GM18519 (cell line): ENCODE data around the gene PKP4.
"Not testable (repeated sequence)": the region's sequence is repeated elsewhere in the genome, so short reads cannot be mapped to it uniquely, and the experiment has no call there.

Experiments
- ATAC-seq: cut with Tn5 transposase; IDR thresholded peaks from one replicate; pipeline ENCODE4 v1.9.1; 2021; ENCODE audit warnings: mild to moderate bottlenecking, moderate library complexity; ENCODE audit not compliant: unreplicated experiment, low FRiP score

The PKP4 gene

DNA sequence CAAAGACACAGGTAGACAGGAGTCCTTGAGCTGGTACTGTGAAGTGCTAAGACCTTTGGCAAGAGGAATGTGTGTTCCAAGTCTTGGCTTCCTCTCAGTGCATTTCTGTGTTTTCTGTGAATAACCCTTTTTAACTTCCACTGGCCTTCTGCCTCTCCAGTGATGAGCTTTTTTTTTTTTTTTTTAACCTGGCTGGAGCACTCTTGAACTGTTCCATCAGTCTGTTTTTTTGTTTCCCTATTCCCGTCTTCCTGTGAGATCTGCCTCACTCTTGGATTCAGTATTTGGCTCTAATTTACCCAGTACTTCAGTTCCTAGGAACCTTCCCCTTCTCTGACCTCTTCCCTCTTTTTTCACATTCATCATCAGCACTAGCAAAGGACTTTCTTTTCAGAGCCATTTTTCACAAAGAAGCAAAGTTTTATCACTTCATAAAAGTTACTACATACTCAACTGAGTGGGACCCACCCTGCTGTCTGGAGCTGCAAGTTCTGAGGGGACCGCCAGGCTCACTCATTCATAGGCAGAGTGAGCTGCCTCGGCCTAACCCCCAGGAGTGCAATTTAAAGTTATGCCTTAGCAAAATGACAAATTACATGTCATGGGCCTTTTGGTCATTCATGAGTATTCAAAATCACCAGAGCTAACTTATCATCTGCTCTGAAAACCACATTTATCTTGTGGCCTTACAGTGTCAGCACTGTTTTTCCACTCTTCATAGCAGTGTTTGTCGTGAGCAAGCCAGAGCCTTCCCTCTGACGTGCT, 211.4 kb downstream of the PKP4 start:
- no peak for ATAC-seq

DNA sequence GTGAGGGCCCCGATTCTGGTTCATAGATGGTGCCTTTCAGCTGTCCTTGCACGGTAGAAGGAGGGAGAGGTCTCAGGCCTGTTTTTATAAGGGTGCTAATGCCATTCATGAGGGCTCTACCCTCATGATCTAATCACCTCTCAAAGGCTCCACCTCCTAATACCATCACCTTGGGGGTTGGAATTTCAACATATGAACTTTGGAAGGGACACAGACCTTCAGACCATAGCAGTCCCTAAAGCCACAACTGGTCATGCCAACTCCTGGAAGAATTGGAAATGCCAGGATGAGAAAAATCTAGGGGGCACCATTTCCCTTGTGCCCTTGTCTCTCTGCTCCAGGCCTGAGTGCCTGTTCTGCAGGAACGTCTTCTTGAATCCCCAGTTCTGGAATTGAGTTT, 213.5 kb downstream of the PKP4 start:
- no peak for ATAC-seq

DNA sequence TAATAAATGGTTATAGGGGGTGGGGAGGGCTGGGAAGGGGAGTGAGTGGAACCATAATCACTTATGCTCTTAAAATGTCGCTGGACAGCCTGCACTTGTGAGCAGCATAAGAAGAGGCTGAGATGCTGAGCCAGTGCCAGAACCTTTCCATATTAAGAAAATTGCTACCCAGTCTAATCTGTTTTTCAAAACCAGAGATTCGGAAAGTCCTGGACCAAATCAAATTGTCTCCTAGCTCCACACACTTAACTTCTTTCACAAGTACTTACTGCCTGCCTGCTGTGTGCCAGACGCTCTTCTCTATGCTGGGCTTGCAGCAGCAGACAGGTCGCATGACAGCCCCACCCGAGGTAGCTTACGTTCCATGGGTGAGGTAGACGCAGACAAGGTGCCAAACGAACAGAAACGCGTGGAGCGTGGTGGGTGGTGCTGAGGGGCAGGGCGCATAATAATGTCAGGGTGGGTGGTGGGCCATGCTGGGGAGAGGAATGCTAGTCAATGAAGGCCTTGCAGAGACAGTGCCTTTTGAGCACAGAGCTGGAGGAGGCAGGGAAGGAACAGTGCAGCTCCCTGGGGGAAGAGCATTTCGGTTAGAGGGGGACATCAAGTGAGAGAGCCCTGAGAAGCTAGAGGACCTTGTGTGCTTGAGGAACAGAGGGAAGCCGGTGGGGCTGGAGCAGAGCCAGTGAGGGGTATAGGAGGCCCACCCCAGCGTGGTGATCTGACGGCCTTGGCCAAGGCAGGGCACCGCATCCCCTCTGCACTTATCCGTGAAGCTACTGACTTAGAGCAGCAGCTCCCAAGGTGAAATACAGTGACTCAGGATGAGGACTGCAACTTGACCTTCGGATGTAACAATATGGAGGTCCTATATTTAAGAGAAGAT, 214.9 kb downstream of the PKP4 start:
- ATAC-seq, result no peak

DNA sequence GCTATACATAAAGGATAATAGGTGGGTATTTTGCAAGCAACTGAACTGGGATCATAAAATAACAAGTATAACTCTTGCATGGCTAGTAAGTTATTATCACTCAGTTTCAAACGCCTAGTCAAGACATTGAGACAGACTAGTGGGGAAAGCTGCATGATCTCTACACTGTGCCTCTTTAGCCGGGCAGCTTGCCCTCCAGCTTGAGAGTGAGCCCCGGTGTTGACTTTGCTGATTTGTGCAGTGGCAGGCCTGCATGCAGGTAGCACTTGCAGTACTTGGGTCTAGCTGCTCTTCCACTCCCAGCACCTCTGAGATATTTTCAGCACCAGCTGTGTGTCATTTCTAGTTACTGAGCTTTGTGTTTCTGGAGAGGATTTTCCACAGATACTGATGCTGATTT, 219.5 kb downstream of the PKP4 start:
- ATAC-seq, result no peak

DNA sequence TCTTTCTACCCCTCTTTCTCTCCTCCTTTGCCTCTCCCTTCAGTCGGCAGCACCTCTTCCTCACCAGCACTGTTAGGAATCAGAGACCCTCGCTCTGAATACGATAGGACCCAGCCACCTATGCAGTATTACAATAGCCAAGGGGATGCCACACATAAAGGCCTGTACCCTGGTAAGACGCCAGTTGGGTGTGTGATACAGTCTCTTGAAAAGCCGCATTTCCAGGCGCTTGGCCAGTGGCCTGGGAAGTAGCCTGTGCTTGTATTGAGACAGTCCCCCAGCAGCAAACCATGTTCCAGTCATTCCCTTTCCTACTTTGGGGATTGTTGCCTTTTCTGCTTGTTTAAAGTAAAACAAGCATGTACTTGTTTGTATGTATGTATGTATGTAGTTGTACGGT, 219.9 kb downstream of the PKP4 start:
- ATAC-seq, result no peak

DNA sequence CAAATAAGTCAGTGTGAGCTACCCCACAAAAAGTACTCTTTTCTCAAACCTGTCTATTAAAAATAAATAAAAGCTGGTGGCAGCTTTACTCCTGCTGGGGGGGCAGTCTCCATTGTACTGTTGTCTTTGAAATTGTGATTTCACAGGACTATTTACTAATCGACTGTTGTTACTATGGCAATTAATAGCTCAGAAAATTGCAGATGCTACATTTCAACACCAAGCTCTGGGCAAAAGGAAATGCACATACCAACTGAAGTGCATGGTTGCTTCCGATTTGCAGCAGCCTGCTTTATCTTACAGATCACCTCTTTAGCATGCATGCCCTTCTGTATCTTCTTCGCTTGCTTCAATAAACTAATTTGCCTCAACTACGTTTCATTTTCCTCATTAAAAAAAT, 220.8 kb downstream of the PKP4 start:
- ATAC-seq, result no peak

DNA sequence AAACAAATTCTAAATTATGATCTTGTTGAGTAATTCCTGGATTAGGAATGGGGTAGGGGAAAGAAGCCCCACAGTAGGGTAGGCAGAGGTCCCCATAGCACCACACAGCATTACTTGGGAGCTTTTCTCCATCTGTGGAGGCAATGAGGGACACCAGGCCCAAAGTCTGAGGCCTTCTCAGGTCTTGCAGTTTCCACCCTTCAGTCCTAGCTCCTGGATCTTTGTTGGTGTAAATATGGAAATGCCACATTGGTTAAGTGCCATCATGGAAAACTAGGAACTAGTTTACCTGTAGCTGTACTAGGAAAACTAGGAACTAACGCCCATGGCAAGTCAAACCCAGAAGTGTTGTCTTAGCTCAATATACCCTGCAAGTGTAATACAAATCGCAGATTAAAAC, 225.1 kb downstream of the PKP4 start:
- no peak for ATAC-seq

DNA sequence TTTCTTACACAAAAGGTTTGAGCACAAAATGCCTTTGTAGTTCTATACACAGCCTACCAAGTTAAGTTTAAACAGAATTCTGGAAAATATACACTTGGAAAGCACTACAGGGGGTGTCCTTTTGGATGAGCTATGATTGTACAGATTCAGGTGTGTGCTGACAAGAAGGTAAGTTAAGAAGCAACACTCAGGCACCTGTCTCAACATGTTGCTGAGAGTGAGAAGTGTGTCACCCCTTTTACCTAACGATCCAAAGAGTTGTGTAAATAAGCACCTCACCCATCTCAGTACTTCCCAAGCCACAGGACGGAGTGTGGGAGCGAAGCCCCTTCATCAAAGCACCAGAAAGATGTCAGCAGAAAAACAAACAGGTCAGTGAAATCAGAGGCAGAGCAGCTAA, 228.9 kb downstream of the PKP4 start:
- ATAC-seq, result no peak

DNA sequence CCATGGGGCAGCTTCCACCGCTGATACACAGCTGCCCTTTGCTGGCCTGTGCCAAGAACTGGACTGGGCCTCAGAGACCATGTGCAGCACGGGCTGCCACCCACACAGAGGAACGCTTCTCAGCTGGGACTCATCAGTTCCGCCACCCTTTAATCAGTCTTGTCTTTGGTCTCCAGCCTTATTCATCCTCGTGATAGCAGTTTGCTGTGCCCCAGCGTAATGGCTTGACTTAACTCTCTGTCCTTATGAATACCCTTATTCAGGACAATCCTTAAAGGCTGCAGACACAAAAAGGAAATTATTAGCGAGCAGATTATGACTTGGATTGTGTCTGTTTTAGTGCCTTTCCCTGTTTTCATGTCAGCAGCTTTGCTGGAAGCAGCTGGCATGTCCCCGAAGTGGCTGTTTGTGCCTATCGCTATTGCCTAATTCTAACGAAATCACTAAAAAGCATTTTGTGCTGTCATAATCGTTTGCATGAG, 229.5 kb downstream of the PKP4 start:
- ATAC-seq, result no peak

DNA sequence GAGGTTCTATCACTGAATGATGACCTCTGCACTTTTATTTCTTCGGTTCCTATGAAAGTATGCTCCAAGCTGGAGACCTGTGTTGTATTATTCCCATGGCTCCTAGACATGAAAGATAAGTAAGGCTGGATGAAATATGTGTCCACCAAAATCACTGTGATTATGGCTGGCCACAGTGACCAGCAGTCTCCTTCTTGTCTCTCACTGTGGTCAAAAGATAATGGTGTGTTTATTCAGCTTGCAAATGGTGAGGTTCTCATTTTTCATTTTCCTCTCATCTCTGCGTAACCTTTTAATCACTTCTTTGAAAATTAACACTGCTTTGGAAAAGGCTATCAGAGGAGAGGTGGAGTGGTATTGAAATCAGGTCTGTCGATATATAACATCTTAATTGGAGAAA, 230.6 kb downstream of the PKP4 start:
- no peak for ATAC-seq

DNA sequence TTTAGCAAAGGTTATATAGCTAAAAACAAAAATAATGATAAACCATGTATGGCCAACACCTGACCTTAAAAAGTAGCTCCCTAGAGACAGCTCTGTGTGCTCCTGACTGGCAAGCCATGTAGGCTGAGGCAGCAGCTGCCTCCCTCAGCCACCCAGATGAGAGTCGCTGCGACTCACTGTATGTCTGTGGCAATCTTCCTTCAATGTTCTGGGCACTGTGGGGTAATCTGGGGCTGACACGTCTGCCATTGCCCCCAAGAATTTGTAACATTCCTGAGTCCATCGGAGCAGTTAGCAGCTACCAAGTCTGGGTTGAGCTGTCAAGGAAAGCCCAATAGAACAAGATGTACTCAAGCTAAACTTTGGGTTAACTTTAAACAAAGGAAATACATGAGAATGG, 232.0 kb downstream of the PKP4 start:
- ATAC-seq, result no peak

DNA sequence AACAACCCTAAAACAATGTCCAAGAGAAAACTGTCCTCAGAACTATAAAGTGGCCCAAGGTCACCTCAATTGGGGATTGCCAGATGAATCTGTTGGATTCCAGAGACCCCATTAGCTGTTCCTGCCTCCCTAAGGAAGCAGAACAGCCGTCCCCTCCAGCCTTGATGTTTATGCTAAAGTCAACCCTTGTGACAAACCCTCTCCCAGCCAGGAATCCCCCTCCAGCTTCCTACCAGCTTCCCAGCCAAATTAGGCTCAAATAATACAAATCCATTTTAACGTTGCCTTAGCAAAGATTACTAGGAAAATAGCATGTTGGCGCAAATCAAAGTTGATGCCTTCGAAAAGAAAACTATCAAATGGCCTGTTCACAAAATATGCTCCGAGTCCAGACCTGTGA, 232.6 kb downstream of the PKP4 start:
- ATAC-seq, result no peak

DNA sequence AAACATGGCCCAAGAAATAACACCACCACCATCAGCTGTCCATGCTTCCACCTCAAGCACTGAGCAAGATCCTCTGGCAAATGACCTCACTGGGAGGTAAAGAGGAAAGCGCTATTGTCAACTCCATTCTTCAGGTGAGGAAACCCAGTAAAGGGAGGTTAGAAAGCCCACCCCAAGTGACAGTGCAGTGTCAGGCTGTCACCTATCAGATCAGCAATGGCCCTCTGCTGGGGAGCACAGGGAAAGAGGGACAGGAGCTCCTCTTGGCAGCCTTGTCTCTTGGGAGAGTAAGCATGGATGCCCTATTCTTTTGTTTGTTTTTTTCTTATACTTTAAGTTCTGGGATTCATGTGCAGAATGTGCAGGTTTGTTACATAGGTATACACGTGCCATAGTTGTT, 234.1 kb downstream of the PKP4 start:
- no peak for ATAC-seq

DNA sequence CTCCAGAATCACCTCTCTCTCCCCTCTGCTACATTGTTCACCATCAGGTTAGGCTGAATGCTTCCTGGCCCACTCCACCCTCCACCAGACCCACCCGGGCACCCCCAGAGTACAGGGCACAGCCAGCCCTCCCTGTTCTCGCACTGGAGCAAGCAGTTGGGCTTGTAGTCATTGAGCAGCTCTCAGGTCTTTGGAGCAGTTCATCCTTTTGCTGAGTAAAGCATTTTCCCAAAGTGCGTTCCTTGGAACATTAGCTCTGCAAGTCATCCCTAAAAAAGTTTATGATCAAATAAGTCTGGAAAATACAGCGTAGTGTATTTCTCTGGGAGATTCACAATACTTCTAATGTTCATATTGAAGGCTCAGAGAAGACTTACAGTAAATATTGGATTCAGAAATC, 234.9 kb downstream of the PKP4 start:
- no peak for ATAC-seq

DNA sequence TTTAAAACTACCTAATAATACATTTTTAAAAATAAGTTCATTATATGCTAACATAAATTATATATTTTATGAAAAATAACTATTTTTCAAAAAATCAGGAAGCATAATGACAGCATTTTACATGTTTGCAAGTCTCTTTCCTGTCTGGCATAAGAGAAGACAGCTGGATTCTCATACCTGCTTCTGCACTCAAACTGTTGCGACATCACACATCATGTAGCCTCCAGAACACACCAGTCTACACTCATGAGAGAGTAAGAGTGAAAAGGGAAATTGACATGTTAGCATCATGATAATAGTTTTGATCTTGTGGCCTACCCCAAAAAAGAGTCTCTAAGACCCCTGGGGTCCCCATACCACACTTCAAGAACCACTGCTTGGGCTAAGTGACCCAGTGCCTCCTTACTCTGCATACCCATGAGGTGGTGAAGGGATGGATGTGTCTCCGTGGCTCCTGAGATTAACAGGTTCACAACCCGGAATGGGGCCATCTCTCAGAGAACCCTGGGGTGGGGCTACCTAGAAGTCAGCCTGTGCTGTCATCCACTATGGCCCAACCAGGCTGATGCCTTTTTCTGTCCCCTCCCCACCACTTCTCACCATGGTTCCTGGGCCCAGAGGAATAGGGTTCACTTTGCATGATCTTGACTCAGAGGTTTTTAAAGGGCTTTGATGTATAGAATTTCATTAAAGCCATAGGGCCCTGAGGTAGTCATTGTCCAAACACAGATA, 235.8 kb downstream of the PKP4 start:
- no peak for ATAC-seq

DNA sequence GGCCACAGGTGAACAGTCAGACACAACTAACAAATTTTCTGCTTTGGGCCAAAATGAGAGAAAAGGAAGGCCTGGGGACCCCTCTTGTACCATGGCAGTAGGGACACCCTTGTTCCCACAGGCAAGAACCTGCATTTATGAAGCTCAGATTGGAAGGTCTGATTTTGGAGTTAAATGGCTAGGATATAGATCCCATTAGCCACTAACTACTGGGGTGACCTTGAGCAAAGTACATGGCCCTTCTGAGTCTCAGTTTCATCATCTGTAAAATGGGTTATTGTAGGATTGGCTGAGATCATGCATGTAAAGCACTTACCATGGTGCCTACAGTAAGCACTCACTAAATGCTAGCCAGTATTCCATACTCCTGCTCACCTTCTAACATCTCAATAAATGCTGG, 236.7 kb downstream of the PKP4 start:
- no peak for ATAC-seq

DNA sequence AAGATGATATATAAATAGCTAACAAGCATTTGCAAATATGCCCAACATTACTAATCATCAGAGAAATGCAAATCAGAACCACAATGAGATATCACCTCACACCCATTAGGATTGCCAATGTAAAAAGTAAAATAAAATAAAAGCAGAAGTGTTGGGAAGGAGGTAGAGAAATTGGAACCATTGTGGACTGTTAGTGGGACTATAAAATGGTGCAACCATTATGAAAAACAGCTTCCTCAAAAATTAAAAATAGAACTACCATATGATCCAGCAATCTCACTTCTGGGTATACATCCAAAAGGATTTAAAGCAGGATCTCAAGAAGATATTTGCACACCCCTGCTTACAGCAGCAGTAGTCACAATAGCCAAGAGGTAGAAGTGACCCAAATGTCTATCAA, 238.6 kb downstream of the PKP4 start:
- no peak for ATAC-seq

DNA sequence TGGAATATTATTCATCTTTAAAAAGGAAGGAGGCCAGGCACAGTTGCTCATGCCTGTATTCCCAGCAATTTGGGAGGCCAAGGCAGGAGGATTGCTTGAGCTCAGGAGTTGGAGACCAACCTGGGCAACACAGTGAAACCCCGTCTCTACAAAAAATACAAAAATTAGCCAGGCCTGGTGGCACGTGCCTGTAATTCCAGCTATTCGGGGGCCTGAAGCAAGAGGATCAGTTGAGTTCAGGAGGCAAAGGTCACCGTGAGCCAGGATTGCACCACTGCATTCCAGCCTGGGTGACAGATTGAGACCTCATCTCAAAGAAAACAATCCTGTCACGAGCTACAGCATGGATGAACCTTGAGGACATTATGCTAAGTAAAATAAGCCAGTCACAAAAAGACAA, 239.0 kb downstream of the PKP4 start:
- ATAC-seq, result not testable (repeated sequence)

DNA sequence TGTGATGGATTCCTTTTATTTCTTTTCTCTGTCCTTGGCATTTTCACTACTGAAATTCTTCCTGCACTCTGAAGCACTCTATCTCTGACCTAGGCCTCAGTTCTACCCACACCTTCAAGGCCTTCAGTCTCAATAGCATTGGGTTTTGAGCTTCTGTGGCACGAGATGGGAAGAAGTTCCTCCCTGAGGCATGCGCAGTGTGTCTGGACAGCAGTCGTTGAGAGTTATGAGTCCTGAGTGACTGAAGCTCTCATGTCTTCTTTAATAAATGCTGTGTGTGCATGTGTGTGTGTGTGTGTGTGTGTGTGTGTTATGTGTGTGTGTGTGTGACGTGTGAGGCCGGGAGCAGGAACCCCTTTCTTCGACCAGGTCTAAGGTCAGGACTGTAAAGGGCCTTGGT, 242.6 kb downstream of the PKP4 start:
- no peak for ATAC-seq

DNA sequence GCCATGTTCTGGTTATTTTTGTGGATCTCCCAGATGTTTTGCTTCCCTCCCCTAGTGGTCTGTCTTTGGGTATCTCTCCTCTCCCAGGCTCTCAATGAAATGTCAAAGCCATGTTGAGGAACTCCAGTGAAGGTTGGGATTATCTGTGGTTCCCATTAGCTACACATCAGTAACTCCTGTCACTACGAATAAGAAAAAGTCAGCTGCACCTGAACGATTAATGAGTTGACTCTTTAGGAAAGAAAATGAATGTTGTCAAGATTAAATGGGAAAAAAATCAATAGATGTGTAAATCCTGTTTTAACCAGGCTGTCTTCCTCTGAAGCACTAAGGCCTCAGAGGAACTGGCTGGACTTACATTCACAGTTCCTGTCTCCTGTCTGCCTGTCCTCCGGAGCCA, 244.3 kb downstream of the PKP4 start:
- no peak for ATAC-seq

DNA sequence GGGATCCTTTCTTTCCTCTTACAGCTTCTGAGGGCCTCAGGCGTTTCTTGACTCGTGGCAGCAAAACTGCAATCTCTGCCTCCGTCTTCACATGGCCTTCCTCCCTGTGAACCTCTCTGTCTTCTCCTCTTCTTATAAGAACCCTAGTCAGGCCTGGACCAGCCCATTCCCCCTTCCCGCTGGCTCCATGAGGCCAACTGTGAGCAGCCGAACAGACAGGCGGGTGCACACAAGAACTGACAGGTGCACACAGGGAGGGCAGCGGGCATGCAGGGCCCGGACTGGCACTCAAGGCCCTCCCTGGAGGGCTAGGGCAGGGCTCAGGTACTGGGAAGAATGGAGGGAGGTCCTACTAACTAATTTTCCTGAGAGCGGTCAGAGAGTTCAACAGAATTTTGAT, 246.0 kb downstream of the PKP4 start:
- no peak for ATAC-seq
